GM04504 (cell line): ENCODE results near the gene ABHD17A.

Source experiments
- DNase-seq: peaks from one replicate; pipeline ENCODE4 v3.0.0-alpha.2; 2012; ENCODE audit warnings: low read depth

The ABHD17A gene

DNA sequence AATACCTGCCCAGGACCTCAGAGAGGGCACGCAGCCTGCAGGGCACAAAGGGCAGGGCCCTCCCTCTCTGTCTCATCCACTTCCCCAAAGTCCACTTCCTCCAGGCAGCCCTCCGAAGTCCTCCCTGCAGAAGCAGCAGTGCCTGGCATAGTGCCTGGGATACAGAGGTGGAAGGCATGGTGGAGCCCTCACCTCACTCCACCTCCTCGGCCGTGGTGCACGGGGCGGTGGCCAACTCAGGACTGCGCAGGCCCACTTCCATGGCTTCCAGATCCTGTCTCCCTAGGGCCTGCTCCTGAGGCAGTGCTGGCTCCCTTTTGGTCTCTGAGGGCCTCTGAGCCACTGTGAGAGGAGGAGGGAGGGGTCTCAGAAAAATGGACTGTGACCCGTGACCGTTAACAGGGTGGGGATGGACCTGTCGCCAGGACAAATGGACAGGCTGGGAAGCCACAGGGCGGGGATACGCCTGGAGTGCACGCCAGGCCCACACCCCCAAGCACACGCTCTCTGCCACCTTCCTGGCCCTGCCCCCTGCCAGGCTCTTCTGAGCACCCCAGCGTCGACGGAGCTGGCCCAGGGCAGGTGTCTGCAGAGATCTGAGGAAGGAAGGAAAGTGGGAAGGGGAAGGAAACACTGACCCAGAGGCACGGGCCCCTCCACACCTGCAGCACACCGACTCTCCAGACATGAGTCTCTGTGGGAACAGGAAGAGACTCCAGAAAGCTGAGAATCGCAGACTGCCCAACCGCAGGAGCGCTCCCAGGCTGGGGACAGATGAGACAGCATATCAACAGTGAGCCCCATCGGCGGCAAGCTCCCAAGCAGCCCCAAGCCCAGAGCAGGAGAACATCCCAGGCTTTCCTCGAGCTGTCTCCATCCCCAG is 45.4 kb downstream of the ABHD17A start:
- DNase-seq, result no peak

DNA sequence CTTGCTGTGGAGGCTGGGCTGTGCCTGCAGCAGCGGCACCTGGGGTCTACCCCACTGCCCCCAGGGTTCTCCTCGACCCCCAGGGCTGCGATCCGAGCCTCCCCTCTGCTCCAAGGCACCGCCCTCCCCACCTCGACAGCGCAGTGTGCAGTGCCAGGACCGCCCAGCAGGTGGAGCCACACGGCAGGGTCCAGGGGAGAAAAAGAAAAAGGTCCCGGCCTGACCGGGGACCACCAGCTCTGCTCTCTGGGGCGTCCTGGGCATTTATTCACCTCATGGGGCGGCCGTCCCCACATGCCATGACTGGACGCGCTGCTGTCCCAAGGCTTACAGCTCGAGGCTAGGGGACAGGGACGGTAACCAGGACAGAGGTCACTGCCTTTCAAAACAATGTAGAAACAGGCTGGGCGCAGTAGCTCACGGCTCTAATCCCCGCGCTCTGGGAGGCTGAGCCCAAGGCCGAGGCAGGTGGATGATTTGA is 47.6 kb downstream of the ABHD17A start:
- DNase-seq, result no peak

DNA sequence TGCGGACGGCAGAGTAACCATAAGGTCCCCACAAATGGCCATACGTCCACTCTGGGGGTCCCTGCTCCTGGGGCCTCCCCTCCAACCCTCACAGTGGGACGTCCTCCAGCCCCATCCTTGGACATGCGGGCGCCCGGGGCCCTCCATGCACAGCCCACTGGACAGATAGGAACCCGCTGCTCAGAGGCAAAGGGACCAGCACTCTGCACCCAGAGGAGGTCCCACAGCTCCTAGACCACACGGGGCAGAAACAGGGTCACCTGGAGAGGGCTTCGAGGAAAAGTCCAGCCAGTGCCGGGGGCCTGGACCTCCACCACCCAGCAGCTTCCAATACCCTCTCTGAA is 48.1 kb downstream of the ABHD17A start:
- no peak for DNase-seq

DNA sequence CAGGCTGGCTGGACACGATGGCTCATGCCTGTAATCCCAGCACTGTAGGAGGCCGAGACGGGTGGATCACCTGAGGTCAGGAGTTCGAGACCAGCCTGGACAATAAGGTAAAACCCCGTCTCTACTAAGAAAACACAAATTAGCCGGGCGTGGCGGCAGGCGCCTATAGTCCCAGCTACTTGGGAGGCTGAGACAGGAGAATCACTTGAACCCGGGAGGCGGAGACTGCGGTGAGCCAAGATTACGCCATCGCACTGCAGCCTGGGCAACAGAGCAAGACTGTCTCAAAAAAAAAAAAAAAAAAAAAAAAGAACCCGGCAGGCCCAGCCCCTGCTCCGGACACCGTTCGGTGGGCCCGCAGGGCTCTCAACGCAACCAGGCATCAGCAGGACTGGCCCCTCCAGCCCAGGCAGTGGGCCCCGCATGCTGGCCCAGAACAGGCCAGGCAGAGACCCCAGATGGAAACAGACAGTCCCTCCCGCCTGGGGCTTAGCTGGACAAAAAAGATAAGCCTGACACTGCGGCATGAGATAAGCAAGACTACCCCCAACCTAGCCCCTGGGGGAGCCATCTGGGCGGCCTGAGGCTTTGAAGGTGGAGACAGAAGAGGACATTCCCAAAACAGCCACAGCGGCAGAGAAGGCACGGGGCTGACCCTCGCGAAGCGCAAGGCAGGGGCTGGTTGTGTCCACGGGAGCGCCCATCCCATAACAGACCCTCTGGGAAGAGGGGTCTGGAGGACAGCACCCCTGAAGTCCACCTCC is 48.7 kb downstream of the ABHD17A start:
- DNase-seq, result no peak

DNA sequence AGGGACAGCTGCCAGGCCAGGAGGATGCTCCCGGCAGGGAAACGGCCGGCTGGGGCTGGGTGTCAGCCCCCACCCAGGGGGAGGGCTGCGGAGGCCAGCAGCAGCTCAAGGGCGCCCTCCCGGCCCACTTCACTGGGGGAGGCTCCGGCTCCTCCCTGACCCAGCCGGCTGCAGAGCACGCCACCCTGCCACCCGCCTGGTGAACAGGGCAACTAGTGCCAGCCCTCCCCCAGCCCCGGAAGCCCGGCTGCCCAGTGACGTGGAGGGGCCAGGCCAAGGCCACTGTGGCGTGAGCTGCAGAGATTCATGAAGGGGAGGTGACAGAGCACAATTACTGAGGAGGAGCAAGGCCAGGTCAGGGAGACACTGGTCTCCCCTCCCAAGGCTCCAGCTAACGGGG is 51.8 kb downstream of the ABHD17A start:
- no peak for DNase-seq

DNA sequence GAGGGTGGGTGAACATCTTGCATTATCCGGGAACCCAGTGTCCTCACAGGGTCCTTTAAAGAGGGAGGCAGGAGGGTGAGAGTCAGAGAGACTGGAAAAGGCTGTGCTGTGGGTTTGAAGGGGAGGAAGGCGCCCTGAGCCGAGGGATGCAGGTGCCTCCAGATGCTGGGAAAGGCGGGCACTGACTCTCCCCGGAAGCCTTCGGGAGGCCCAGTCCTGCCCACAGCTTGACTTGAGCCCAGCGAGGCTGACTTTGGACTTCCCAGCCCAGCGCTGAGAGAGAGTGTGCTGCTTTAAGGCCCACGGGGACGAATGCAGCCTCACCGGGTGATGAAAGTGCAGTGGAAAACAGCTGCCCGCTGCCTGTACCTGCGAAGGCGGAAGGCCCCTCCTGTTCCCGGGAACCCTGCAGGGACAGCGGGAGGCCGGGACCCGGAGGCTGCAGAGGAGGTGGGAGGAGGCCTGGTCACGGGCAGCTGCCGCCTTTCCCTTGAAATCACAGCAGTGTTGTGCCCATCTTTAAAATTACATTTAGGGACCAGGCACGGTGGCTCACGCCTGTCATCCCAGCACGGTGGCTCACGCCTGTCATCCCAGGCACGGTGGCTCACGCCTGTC is 53.1 kb downstream of the ABHD17A start:
- no peak for DNase-seq

DNA sequence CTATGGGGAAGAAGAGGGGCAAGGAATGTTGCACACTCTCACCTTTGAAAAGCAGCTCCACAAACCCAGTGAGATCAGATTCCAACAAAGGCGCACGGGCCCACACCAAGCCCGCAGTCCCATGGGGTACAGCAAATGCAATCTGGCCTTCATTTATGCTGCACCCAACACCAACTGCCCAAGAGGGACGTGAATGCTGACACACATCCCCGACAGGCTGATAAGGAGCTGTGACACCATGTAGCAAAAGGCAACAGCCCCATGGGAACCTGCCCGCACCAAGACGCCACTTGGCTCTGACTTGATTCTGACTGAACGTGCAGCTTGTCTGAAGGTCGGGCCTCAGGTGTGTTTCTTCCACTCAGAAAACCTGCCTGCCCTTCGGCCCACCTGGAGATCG is 54.3 kb downstream of the ABHD17A start:
- no peak for DNase-seq

DNA sequence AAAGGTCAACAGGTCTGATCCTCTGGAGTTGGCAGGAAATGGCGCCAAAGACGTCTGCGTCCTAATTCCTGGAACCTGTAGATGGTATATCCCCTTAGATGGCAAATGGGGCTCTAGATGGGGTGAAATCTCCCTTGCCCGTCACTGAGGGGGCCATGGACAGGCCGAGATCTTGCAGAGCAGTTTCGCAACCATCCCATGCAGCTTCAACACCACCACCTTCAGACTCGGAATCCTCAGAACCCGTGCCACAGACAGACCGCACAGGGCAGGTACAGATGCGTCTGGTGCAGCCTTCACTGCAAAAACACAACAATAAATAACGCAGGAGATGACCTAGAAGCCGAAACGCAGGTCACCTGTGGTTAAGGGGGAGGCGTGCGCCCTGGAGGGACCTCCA is 54.7 kb downstream of the ABHD17A start:
- DNase-seq, result no peak

DNA sequence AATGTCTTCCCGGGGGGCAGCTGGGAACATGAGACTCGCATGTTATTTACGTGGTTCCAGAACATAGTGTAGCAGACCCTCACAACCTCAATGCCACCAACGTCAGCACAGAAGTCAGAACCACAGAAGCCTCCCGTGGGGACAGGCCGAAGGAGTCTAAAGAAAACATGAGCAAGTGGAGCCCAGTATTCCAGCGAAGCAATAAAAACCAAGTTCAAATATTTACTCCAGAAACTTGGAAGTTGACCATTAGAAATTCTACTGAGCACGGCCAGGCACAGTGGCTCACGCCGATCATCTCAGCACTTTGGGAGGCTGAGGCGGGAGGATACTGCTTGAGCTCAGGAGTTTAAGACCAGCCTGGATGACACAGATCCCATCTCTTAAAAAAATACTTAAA is 55.3 kb downstream of the ABHD17A start:
- DNase-seq, result no peak

DNA sequence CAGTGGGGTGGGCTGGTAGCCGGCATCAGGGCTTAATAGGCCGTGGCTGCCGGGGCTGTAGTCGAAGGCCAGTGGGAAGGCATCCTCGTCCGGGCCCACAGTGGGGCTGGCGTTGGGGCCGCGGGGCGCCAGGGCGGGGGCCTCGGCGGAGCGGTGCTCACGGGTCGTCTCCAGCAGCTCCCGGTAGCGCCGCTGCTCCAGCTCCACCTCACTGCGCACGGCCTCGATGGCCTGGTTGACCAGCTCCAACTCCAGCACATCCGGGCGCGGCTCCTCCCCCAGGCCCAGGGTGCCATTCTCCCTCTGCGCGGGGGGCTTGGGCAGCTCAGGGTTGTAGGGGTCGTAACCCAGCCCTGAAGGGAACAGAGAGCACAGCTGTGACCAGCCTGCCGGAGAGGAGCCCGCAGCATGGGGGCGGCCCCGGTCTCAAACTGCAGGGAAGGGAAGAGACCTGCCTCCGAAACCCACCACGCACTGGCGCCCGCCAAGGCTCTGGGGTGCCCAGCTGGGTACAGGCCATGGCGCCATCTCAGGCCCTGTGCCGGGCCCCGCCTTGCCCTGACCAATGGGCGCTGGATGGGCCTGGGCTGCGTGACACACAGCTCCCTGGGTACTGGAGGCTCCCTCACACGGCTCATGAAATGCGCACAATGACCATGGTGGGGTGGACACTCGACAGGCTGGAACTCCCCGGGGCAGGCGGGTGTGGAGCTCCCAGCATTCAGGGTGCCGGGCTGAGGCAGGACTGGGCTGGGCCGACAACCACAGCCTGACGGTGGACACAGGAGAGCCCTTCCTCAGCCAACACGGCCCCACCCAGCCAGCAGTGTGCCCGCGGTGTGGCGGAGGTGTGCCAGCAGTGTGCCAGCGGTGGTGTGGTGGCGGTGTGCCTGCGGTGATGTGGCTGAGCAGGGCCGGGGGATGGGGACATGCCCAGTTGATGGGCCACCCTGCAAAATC is 56.7 kb downstream of the ABHD17A start:
- no peak for DNase-seq

DNA sequence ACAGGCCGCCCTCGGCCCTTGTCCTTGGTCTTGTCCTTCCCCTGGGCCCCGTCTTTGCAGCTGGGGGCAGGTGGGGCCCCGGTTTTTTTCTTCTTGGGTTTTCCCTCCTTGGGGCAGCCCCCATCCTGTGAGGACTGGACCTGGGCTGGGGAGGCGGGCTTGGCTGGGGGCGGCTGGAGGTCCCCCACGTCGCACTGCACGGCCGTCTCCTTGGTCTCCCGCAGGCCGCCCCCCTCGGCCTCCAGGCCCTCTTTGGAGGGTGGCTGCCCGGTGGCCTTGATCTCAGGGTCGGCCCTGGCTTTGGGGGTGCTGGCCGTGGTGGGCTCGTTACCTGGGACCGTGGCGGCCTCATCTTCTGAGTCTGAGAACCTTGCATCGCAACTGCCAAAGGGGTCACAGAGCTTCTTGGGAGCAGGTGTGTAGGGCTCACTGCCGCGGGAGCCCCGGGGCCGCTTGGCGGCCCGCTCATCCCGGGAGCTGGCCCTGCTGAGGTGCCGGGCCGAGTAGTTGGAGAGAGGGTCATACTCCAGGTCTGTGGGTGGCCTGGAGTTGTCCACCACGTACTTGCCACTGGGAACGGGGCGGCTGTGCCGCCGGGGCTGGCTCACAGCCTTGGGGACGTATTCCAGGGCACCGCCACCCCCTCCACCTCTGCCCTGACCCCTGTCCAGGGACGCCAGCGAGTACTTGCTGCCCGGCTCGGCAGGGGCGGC is 57.6 kb downstream of the ABHD17A start:
- no peak for DNase-seq
